ENCODE measurements around the gene GPSM1.
"Not testable (repeated sequence)": the region's sequence is repeated elsewhere in the genome, so short reads cannot be mapped to it uniquely, and the experiment has no call there.

The GPSM1 gene

GRCh38 chr9:136397643-136398042 is 70.3 kb downstream of the GPSM1 start:
- DNase-seq (ENCODE audit: low read depth): no peak

- DNase-seq (ENCODE audit: low read depth): no peak
Observed at GRCh38 chr9:136398286-136398685, 70.9 kb downstream of the GPSM1 start.

GRCh38 chr9:136399176-136400037 is 72.1 kb downstream of the GPSM1 start:
- no peak for DNase-seq (ENCODE audit: low read depth)

GRCh38 chr9:136400038-136400834 is 72.9 kb downstream of the GPSM1 start, which contains the start of gene SNAPC4:
Gene SNAPC4, minus strand, starts transcription at chr9:136400170. Its CDS starts 1,742 bp downstream, at chr9:136398428.
- DNase-seq (ENCODE audit: low read depth): no peak

- no peak for DNase-seq (ENCODE audit: low read depth)
Observed at GRCh38 chr9:136401173-136401922, 74.0 kb downstream of the GPSM1 start.

DNA sequence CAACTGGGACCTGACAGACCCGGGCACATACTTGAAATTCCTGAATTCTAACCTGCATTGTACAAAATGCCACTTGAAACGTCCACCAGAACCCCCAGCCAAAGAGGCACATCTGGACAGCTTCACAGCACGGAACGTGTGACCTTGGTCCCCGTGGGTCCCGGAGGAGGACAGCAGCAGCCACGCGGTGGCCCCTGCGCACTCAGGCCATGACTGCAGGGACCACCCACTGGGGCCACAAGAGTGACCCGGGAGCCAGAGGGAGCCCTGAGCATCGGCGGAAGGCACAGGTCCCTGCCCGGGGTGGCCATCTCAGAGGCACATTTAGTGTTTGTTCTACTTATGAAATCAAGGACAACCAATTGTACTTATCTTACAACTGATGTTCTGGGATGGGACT is 74.7 kb downstream of the GPSM1 start:
- no peak for DNase-seq (ENCODE audit: low read depth)

DNA sequence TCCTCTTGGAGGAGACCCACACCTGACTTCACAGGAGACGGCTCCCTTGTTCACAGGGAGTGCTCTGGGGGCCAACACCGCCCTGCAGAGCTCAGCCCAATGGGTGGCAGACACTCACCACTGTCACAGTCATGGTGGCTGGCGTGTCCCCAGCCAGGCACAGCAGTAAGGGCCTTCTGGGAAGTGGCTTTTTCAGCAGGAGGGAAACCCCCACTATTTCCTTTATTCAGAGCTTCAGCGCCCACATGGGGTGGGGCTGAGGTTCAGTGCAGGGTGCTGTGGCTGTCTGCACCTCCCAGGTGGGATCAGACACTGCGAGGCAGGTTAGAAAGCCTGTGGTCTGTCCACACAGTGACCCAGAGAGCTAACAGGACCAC is 76.2 kb downstream of the GPSM1 start:
- no peak for DNase-seq (ENCODE audit: low read depth)

DNA sequence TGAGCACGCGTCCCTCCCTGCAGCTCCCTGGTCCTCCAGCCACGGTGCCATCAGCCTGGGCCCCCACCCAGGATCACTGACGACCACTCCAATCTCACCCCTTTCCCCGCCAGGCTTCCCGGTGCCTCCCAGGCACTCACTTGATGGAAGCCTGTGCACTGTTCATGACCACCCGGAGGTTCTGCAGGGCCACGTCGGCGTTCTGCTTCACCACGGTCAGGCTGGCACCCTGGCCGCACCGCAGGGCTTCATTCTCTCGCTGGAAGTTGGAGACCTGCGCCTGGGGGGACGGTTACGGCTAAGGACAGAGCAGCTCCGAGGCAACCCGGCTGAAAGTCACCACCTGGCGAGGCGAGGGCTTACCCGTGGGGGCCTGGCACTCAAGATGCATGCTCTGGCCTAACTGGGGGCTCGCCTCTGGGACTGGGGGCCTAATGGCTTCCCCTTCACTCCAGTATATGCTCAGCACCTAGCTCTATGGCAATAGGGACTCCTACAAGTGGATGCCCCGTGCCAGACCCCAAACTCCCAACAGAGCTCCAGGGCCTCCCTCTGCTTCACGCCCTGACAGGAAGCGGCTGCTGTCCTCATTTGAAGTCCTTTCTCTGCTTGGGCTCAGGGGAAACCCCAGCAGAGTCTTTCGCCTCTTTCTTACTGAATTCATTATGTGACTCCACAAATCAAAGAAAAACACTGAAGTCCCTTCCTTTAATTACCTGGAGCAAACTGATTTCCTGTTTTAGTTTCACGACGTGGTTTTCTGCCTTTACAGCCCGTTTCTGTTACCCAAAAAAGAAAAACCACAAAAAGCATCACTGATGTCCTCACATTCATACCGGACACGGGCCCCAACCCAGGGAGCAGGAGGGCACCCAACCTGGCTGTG is 76.8 kb downstream of the GPSM1 start:
- no peak for DNase-seq (ENCODE audit: low read depth)

- no peak for DNase-seq (ENCODE audit: low read depth)
Observed at GRCh38 chr9:136404801-136405136, 77.4 kb downstream of the GPSM1 start.

DNA sequence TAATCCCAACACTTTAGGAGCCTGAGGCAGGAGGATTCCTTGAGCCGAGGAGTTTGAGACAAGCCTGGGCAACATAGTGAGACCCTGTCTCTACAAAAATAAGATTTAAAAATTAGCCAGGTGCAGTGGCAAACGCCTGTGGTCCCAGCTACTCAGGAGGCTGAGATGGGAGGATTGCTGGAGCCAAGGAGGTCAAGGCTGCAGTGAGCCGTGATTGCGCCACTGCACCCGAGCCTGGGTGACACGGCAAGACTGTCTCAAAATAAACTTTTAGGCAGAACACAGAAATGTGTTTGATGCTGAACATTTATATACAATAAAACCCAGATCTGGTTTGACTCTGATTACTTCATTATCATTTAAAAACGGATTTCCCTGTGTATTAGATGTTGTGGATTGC is 78.1 kb downstream of the GPSM1 start:
- no peak for DNase-seq (ENCODE audit: low read depth)

DNA sequence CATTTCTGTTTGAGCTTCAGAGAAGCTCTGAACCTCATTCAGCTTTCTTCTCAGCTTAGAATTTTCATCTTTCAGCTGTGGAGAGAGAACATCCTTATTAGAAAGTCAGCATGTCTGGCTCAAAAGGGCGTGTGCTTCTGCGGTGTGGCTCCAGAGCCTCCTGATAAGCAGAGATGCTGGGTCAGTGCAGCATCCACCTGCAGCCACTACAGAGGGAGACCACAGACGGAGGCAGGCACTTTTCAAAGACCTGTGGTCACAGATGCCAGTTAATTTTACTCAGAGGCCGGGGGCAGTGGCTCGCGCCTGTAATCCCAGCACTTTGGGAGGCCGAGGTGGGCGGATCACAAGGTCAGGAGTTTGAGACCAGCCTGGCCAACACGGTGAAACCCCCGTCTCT is 78.6 kb downstream of the GPSM1 start:
- DNase-seq (ENCODE audit: low read depth): not testable (repeated sequence)

DNA sequence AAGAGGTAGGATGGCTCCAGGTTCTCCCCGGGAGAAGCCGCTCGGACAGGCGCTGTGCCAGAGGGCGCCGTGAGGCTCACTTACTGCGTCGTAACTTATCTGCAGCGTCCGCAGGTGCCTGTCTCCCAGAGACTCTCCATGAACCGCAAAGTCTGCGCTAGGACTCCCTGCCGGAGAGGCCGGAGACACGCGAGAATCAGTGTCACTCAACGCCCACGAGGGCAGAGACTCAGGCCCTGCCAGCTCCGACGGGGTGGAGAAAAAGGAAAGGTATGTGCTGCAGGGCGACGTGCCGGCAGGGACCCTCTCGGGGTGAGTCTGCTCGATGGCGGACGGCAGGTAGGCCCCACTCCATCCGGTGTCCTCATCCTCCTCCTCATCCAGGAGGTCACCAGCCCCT is 79.7 kb downstream of the GPSM1 start:
- not testable (repeated sequence) for DNase-seq (ENCODE audit: low read depth)

- DNase-seq (ENCODE audit: low read depth): no peak
Observed at GRCh38 chr9:136407911-136408310, 80.6 kb downstream of the GPSM1 start.

Measured in HS-5 (cell line).